T47D (cell line): ENCODE results near the gene PCDHGA8.

Experiments used
- DNase-seq, 2 experiments: peaks; one replicate each; pipeline versions ENCODE4 v3.0.0 to v3.0.0-alpha.2; 2011 to 2012; ENCODE audit warnings: low read depth in 1 of 2, low spot score in 1 of 2
- JUND ChIP-seq: IDR thresholded peaks from 2 replicates; pipeline ENCODE4 v1.6.1; 2012; ENCODE audit warnings: low read depth
- in situ Hi-C: cut with HindIII; loops from 2 replicates; pipeline ENCODE4 v1.10.0; 2016; ENCODE audit warnings: low sequenced_read_pairs, low pct_unique_long_range_greater_than_20kb

PCDHGA8 gene

GRCh38 chr5:141439411-141440141, 47.1 kb downstream of the PCDHGA8 start:
- peak in 1 of 2 experiments; percentile 89 for DNase-seq
- TF ChIP-seq JUND: no peak
- in situ Hi-C loops: no loop called here

GRCh38 chr5:141440341-141440740, 47.9 kb downstream of the PCDHGA8 start:
- no peak for DNase-seq
- no peak for TF ChIP-seq JUND

GRCh38 chr5:141441571-141442170, 49.2 kb downstream of the PCDHGA8 start:
- no peak for TF ChIP-seq JUND
- in situ Hi-C loops: no loop called here
- no peak for DNase-seq

More at GRCh38 chr5:141440341-141440740, 47.9 kb downstream of the PCDHGA8 start:
- in situ Hi-C loops: no loop called here
